Uterus (tissue), 4 donors: ENCODE measurements around the gene INO80. TPM values are rescaled to one million over a fixed set of nuclear protein-coding genes. Genes with fewer than 3 reads are reported as not detected.

Experiments
- DNase-seq, 2 donors: peaks; one replicate each; pipeline ENCODE4 v3.0.0-alpha.2; 2019 to 2020
- H3K27ac ChIP-seq, 2 donors: fragments of 200-600 bp; sonication (generic); 1 replicate in 1 of 2; 2 replicates in 1 of 2; pipeline ENCODE4 v1.5.1; 2016 to 2018
- H3K27me3 ChIP-seq, 2 donors: fragments of 200-600 bp; sonication (generic); one replicate each; pipeline ENCODE4 v1.5.1; 2018 to 2019; ENCODE audit warnings: control low read depth in 1 of 2
- H3K36me3 ChIP-seq, 2 donors: fragments of 200-600 bp; sonication (generic); one replicate each; pipeline ENCODE4 v1.5.1; 2019; ENCODE audit warnings: control low read depth in 1 of 2
- H3K4me1 ChIP-seq, 2 donors: fragments of 200-600 bp; sonication (generic); one replicate each; pipeline ENCODE4 v1.5.1; 2018 to 2019; ENCODE audit warnings: control low read depth in 1 of 2
- H3K4me3 ChIP-seq, 2 donors: fragments of 200-600 bp; sonication (generic); 1 replicate in 1 of 2; 2 replicates in 1 of 2; pipeline ENCODE4 v1.5.1; 2018 to 2019; ENCODE audit warnings: mild to moderate bottlenecking in 1 of 2
- H3K9me3 ChIP-seq, 2 donors: fragments of 200-600 bp; sonication (generic); one replicate each; pipeline ENCODE4 v1.5.1; 2019; ENCODE audit warnings: control low read depth in 1 of 2
- CTCF ChIP-seq, 4 experiments: fragments of 200-600 bp in 2 of 4; fragments of 450-650 bp in 2 of 4; sonication (generic) in 2 of 4; IDR thresholded peaks; one replicate each; pipeline ENCODE4 v1.5.1; 2016 to 2019; ENCODE audit warnings: antibody characterized with exemption in 4 of 4, mild to moderate bottlenecking in 2 of 4, moderate library complexity in 1 of 4
- POLR2A ChIP-seq, 2 donors: fragments of 450-650 bp; IDR thresholded peaks; one replicate each; pipeline ENCODE4 v1.6.1; 2016; ENCODE audit warnings: antibody characterized with exemption in 2 of 2, mild to moderate bottlenecking in 1 of 2, moderate library complexity in 1 of 2
- intact Hi-C: fragments of 100-400 bp; cut with DNase I; formaldehyde crosslinking; loops from one replicate; pipeline ENCODE4 v1.15.1; 2023; ENCODE audit warnings: low total_unique reads
- total RNA-seq, 4 donors: library from RNA; depleted of rRNA in 3 of 4; stranded (reverse); fragments of >200 nt in 3 of 4; gene quantifications; one replicate each; pipeline versions ENCODE4 v1.1.0 to v1.2.4, GENCODE V29; 2014 to 2023
- donor health status: DM: yes; HTN: yes; CAD: no.

INO80 gene
- total RNA-seq, 4 donors from 2014 or later: 28.7 to 33.3 (median 30.2) TPM

DNA sequence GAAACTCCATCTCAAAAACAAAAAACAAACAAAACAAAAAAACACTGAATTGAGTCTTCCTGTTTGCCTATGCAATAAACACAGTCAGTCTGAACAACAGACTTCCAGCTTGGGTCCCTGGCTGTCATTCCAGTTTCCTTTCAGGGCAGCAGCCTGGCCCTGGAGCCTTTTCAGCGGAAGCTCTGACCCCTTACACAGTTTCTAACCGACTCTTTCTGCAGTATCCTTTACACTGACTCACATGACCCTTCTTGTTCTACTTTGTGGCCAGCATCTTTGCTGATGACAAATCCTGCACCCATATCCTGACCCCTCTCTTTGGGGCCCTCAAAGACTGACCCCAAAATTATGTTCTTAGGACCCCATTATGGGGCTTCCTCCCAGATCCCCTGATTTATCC, 38.3 kb upstream of the INO80 start:
- no peak for DNase-seq
- Histone ChIP-seq H3K4me1 (no peaks in the 10 kb centered on the region), H3K9me3 (no peaks in the 10 kb centered on the region), H3K4me3 (no peak overlapping the region), H3K36me3 (no peaks in the 10 kb centered on the region), H3K27ac (no peak overlapping the region), H3K27me3 (no peaks in the 10 kb centered on the region)
- intact Hi-C loops: no loop called here
- TF ChIP-seq POLR2A (IDR thresholded peaks at IDR 0.05): no peak
- no peak for TF ChIP-seq CTCF (IDR thresholded peaks at IDR 0.05)

GRCh38 chr15:41153733-41154132, 37.7 kb upstream of the INO80 start:
- no peaks in the 10 kb centered on the region for H3K4me1 ChIP-seq
- intact Hi-C loops: no loop called here
- H3K27ac ChIP-seq: no peak overlapping the region
- TF ChIP-seq POLR2A (IDR thresholded peaks at IDR 0.05) (no peak), CTCF (IDR thresholded peaks at IDR 0.05) (no peak)
- no peak for DNase-seq
- H3K36me3 ChIP-seq: no peaks in the 10 kb centered on the region
- H3K4me3 ChIP-seq: no peak overlapping the region
- H3K9me3 ChIP-seq: no peaks in the 10 kb centered on the region
- no peaks in the 10 kb centered on the region for H3K27me3 ChIP-seq

- Histone ChIP-seq H3K27me3 (no peaks in the 10 kb centered on the region), H3K9me3 (no peaks in the 10 kb centered on the region), H3K4me1 (no peaks in the 10 kb centered on the region), H3K27ac (no peak overlapping the region), H3K4me3 (no peak overlapping the region), H3K36me3 (no peaks in the 10 kb centered on the region)
- TF ChIP-seq POLR2A (IDR thresholded peaks at IDR 0.05) (no peak), CTCF (IDR thresholded peaks at IDR 0.05) (no peak)
- intact Hi-C loops: no loop called here
- no peak for DNase-seq
Measured at GRCh38 chr15:41151451-41152005, 35.4 kb upstream of the INO80 start.

DNA sequence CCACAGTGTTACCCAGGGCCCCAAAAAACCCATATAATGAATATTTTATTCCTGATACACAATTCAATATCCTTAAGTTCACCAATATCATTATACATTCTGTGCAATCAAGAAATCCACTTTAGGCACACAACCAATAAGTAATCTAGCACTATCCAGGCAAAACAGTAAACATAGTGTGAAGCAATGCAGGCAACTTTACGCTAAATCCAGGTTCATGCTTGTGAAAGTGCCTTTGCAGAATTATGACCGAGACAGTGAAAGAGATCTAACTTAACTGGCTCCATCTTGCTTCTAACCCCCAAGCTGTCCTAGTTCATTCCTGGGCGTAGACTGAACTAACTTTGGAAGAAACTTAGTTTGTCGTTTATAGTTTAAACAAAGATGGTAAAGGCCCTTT, 34.2 kb upstream of the INO80 start:
- no peaks in the 10 kb centered on the region for H3K9me3 ChIP-seq
- no peaks in the 10 kb centered on the region for H3K27me3 ChIP-seq
- H3K27ac ChIP-seq: no peak overlapping the region
- no peaks in the 10 kb centered on the region for H3K4me1 ChIP-seq
- no peaks in the 10 kb centered on the region for H3K36me3 ChIP-seq
- no peak for DNase-seq
- H3K4me3 ChIP-seq: no peak overlapping the region
- no peak for TF ChIP-seq POLR2A (IDR thresholded peaks at IDR 0.05)
- TF ChIP-seq CTCF (IDR thresholded peaks at IDR 0.05): no peak
- intact Hi-C loops: no loop called here

DNA sequence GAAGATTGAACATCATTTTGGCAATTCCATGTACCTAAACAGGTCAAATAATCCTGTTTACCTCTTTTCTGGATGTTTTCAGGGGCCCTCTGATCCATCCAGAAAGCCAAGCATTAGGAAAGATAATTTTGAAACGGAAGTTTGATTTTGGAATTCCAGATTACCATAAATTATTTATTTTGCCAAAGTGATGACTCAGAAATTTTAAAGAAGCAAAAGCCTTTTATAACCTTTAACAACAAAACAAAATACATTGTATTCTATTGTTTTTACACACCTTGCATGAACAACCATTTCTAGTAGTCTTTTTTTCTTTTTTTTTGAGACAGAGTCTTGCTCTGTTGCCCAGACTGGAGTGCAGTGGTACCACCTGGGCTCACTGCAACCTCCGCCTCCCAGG, 32.0 kb upstream of the INO80 start:
- Histone ChIP-seq H3K4me3 (no peak overlapping the region), H3K36me3 (no peaks in the 10 kb centered on the region), H3K9me3 (no peaks in the 10 kb centered on the region), H3K27ac (no peak overlapping the region), H3K27me3 (no peaks in the 10 kb centered on the region), H3K4me1 (no peaks in the 10 kb centered on the region)
- intact Hi-C loops: no loop called here
- TF ChIP-seq CTCF (IDR thresholded peaks at IDR 0.05): no peak
- no peak for TF ChIP-seq POLR2A (IDR thresholded peaks at IDR 0.05)
- no peak for DNase-seq
